DND-41 (cell line): ENCODE results near the gene PRKCA.

ENCODE experiments used
- ATAC-seq: fragments of 200-7000 bp; cut with Tn5 transposase; 3 replicates; pipeline ENCODE4 v1.9.1; 2021; ENCODE audit warnings: low read depth; ENCODE audit not compliant: insufficient read depth
- DNase-seq: peaks from one replicate; pipeline ENCODE4 v3.0.0-alpha.2; 2020
- H2AFZ ChIP-seq: 2 replicates; pipeline ENCODE4 v1.6.0; 2012; ENCODE audit warnings: low read depth, low read length
- H3K27ac ChIP-seq: 2 replicates; pipeline ENCODE4 v1.5.1; 2012; ENCODE audit warnings: low read length, inconsistent platforms
- H3K27me3 ChIP-seq: fragments of 200-600 bp; sonication (generic); 2 replicates; pipeline ENCODE4 v1.6.0; 2012; ENCODE audit warnings: low read length, mild to moderate bottlenecking, inconsistent platforms; ENCODE audit not compliant: insufficient read depth, poor library complexity
- H3K36me3 ChIP-seq: 2 replicates; pipeline ENCODE4 v1.5.1; 2012; ENCODE audit warnings: low read length, inconsistent platforms; ENCODE audit not compliant: insufficient read depth
- H3K4me1 ChIP-seq: 2 replicates; pipeline ENCODE4 v1.5.1; 2012; ENCODE audit warnings: mild to moderate bottlenecking, low read length; ENCODE audit not compliant: insufficient read depth
- H3K4me2 ChIP-seq: 2 replicates; pipeline ENCODE4 v1.6.0; 2012; ENCODE audit warnings: mild to moderate bottlenecking, moderate library complexity, low read length, inconsistent platforms; ENCODE audit not compliant: insufficient read depth
- H3K4me3 ChIP-seq, 2 experiments: fragments of 200-600 bp in 1 of 2; shearing (Covaris generic) in 1 of 2; 2 replicates each; pipeline ENCODE4 v1.5.1; 2012 to 2016; ENCODE audit warnings: inconsistent platforms in 2 of 2, low read length in 2 of 2, mild to moderate bottlenecking in 2 of 2, low read depth in 1 of 2, moderate library complexity in 1 of 2
- H3K79me2 ChIP-seq: 2 replicates; pipeline ENCODE4 v1.6.0; 2012; ENCODE audit warnings: low read length, inconsistent platforms; ENCODE audit not compliant: insufficient read depth
- H3K9ac ChIP-seq: 2 replicates; pipeline ENCODE4 v1.6.0; 2012; ENCODE audit warnings: low read depth, mild to moderate bottlenecking, inconsistent platforms, low read length, moderate library complexity
- H3K9me3 ChIP-seq: 2 replicates; pipeline ENCODE4 v1.5.1; 2012; ENCODE audit warnings: low read length, moderate library complexity, mild to moderate bottlenecking, inconsistent platforms; ENCODE audit not compliant: insufficient read depth, severe bottlenecking
- H4K20me1 ChIP-seq: 2 replicates; pipeline ENCODE4 v1.6.0; 2012; ENCODE audit warnings: low read length; ENCODE audit not compliant: insufficient read depth
- CTCF ChIP-seq: IDR thresholded peaks from 2 replicates; pipeline ENCODE4 v1.5.1; 2012; ENCODE audit warnings: borderline replicate concordance, low read length, moderate library complexity, mild to moderate bottlenecking; ENCODE audit not compliant: poor library complexity, severe bottlenecking; ENCODE audit errors: extremely low read depth
- EZH2 ChIP-seq: IDR thresholded peaks from 3 replicates; pipeline ENCODE4 v1.6.1; 2012; ENCODE audit warnings: borderline replicate concordance, low read depth, mild to moderate bottlenecking, moderate library complexity, low read length, inconsistent platforms; ENCODE audit not compliant: severe bottlenecking

The PRKCA gene

DNA sequence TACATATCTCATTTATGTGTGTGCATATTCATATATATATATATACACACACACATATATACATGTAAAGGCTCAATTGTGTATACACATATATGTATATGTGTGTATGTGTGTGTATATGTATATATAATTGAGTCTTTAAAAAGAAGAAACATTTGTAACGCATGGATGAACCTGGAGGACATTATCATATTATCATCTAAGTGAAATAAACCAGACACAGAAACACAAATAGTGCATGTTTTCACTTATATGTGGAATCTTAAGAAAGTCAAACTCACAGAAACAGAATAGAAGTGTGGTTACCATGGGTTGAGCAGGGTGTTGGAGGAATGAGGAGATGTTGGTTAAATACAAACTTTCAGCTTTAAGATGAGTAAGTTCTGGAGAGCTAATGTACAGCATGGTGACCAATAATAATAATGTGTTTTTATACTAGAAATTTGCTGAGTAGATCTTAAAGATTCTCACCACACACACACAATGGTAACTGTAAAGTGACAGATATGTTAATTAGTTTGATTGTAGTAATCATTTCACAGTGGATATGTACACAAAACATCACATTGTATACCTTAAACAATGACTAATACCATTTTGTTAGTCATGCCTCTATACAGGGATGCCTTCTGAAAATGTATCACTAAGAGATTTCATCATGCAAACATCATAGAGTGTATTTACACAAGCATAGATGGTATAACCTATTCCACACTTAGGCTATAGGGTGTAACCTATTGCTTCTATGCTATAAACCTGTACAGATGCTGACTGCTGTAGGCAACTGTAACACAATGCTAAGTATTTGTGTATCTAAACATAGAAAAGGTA, 399.9 kb downstream of the PRKCA start:
- H3K4me1 ChIP-seq, result no peaks in the 10 kb centered on the region
- no peak overlapping the region for H2AFZ ChIP-seq
- no peaks in the 10 kb centered on the region for H4K20me1 ChIP-seq
- H3K36me3 ChIP-seq, result peaks cover 14% of the 10 kb centered on the region; the same call in 1 of the 2 replicates
- no peak overlapping the region for H3K4me2 ChIP-seq
- DNase-seq (no peak), ATAC-seq (no peak)
- TF ChIP-seq EZH2 (no peak), CTCF (no peak)
- peaks cover 5% of the 10 kb centered on the region for H3K9me3 ChIP-seq
- H3K27me3 ChIP-seq, result no peaks in the 10 kb centered on the region
- no peak overlapping the region for H3K27ac ChIP-seq
- H3K4me3 ChIP-seq, result no peak overlapping the region
- H3K79me2 ChIP-seq, result no peaks in the 10 kb centered on the region
- no peak overlapping the region for H3K9ac ChIP-seq

DNA sequence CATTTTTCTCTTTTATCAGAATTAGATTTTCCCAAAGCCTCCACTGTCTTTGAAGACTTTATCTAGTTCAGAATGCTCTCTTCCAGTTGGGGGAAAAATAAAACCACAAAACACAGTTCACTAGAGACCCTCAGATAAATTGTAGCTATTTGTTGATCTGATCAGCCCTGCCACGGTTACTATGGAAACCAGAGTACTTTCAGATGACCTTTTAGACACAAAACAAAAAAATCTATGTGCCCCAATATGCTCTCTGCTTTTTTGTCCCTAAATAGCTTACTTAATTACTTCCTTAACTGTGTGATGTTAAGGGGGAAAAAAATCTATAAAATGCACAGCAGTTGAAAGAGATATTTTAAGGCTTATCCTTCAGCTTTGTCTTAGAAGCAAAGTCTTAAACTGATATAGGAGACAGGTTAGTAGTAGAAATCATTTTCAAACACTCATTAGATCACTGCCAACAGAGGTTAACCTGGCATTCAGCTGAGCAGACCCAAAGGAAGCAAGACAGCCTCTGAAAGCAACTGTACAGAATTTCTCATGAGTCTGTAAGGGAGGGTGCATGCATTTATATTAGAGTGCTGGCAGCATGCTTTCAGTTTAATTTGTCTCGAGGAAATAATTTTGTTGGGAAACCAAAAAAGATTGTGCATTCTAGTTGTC, 402.6 kb downstream of the PRKCA start:
- Histone ChIP-seq H3K4me2 (no peak overlapping the region), H3K27me3 (no peaks in the 10 kb centered on the region), H4K20me1 (no peaks in the 10 kb centered on the region; the same call in 1 of the 2 replicates), H3K9ac (no peak overlapping the region), H3K79me2 (no peaks in the 10 kb centered on the region), H3K4me1 (0 out of 2 replicates have a peak, but pooled peaks cover under 1% of the 10 kb centered on the region), H3K36me3 (0 out of 2 replicates have a peak, but pooled peaks cover 8% of the 10 kb centered on the region), H3K9me3 (no peaks in the 10 kb centered on the region), H2AFZ (no peak overlapping the region), H3K27ac (no peak overlapping the region), H3K4me3 (no peak overlapping the region)
- no peak for ATAC-seq
- no peak for DNase-seq
- no peak for TF ChIP-seq EZH2
- no peak for TF ChIP-seq CTCF

DNA sequence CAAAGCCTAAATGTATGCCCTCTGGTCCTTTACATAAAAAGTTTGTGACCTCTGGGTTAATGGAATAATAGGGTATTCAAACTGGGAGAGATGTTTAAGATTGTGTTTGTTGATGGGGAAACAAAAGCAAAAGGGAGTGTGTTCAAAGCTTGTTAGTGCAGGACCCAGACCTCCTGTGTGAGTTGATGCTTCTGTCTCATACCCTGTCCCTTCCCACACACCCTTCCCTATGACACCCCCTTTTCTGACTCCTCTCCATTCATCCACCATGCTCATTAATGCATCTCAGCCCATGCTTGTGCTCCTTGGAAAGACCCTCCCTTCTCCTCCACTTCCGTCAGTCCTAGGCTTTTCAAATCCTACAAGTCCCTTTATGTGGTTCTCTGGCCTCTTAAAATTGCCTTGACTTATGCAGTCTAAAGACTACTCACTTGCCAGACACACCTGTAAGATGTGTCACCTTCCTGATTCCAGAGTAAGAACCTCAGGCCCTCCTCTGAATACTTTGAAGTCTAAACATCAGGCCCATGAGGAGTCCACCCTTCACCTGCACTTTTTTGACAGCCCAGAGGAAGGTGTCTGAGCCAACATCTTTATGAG, 404.5 kb downstream of the PRKCA start:
- Histone ChIP-seq H3K4me1 (peaks cover 18% of the 10 kb centered on the region), H3K27me3 (no peaks in the 10 kb centered on the region), H3K36me3 (0 out of 2 replicates have a peak, but pooled peaks cover 4% of the 10 kb centered on the region), H2AFZ (no peak overlapping the region), H3K9ac (no peak overlapping the region), H3K4me2 (no peak overlapping the region), H3K4me3 (no peak overlapping the region), H4K20me1 (no peaks in the 10 kb centered on the region; the same call in 1 of the 2 replicates), H3K27ac (no peak overlapping the region), H3K9me3 (no peaks in the 10 kb centered on the region), H3K79me2 (no peaks in the 10 kb centered on the region)
- no peak for DNase-seq
- no peak for ATAC-seq
- TF ChIP-seq CTCF (no peak), EZH2 (no peak)
